HG02759 (cell line): Measurements from ENCODE around the gene RAB31.

Experiments
- ATAC-seq: cut with Tn5 transposase; IDR thresholded peaks from one replicate; pipeline ENCODE4 v1.9.1; 2021; ENCODE audit warnings: mild to moderate bottlenecking, moderate library complexity; ENCODE audit not compliant: unreplicated experiment

The RAB31 gene

GRCh38 chr18:9810299-9810698 is 102.2 kb downstream of the RAB31 start:
- ATAC-seq: no peak

GRCh38 chr18:9810994-9811705 is 103.0 kb downstream of the RAB31 start:
- no peak for ATAC-seq

DNA sequence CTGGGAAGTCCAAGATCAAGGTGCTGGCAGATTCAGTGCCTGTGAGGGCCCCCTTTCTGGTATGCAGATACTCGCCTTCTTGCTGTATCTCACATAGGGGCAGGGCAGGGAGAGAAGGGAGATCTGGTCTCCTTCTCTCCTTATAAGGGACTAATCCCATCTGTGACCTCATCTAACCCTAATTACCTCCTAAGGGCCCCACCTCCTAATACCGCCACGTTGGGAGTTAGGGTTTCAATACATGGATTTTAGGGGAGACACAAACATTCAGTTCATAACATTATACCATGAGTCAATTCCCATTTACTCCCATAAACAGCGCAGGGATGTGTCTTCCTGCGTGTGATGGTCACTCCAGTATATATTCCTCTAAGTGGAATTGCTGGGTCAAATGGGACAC is 103.9 kb downstream of the RAB31 start:
- no peak for ATAC-seq

GRCh38 chr18:9814431-9814830 is 106.3 kb downstream of the RAB31 start:
- ATAC-seq: no peak

DNA sequence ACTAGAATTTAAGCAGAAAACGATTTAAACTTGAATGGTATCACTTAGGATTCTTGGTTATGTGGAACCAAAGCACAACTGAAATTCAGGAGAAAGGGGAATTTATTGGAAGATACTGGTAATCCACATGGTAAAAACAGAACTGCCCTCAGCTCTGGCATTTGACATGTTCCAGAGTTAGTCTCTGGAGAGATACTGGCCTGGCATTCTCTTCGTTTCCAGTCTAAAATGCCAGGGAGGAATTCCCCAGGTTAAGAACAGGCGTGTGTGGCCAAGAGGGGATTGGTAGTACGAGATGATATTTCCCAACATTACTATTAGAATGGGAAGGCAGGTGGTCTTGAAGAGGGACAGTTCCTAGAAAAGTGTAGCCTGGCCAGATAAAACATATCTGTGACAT is 109.2 kb downstream of the RAB31 start:
- no peak for ATAC-seq

GRCh38 chr18:9817725-9818422 is 109.8 kb downstream of the RAB31 start:
- ATAC-seq: no peak

DNA sequence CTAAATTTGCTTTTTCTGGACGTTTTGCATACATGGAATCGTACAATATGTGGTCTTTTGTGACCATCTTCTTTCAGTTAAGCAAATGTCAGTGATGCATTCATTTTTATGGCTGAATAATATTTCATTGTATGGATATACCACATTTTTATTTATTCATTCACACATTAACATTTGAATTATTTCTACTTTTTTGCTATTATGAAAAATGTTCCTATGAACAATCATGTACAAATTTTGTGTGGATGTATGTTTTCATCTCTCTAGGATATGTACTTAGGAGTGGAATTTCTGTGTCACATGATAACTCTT is 110.3 kb downstream of the RAB31 start:
- ATAC-seq: no peak

- ATAC-seq: no peak
Measured at GRCh38 chr18:9820127-9820526, 112.0 kb downstream of the RAB31 start.

GRCh38 chr18:9820719-9821118 is 112.6 kb downstream of the RAB31 start:
- no peak for ATAC-seq

- ATAC-seq: no peak
Measured at GRCh38 chr18:9822587-9823185, 114.6 kb downstream of the RAB31 start.

DNA sequence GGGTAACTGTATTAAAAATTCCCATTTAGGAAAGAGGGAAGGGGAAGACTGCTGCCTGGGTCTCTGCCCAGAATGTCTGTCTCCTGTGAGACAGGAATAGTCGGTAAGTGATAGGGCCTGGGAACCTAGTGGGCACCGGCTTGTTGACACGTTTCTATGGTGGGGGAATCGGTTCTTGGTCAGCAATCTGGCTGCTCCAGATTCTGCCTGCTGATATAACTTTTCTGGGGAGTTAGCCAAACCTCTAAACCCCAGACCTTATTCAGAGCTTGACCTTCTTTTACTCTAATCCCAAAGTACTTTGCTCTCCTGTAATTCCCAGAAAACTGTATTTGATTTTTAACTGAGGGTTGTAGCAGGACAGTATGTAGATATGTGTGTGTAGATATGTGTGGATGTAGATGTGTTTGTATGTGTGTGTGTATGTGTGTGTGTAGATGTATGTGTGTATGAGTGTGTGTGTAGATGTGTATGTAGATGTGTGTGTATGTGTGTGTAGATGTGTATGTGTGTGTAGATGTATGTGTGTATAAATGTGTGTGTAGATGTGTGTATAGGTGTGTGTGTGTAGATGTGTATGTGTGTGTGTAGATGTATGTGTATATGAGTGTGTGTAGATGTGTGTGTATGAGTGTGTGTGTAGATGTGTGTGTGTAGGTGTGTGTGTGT is 115.8 kb downstream of the RAB31 start:
- no peak for ATAC-seq

DNA sequence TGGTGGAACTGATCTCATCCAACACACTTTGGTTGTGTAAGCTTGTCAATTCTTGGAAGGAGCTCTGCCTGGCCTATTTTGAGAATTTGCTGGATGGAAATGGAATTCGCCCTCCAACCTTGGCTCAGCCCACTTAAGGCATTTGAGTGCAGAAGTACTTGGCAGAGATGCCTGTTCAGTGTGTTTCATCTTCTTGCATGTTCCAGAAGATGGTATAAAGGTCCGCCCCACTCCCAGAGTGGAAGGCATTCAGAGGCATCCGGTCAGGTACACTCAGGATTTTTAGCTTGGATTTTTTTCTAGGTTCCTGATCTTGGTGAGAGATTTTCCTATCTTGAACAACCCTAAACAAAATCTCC is 116.4 kb downstream of the RAB31 start:
- no peak for ATAC-seq

DNA sequence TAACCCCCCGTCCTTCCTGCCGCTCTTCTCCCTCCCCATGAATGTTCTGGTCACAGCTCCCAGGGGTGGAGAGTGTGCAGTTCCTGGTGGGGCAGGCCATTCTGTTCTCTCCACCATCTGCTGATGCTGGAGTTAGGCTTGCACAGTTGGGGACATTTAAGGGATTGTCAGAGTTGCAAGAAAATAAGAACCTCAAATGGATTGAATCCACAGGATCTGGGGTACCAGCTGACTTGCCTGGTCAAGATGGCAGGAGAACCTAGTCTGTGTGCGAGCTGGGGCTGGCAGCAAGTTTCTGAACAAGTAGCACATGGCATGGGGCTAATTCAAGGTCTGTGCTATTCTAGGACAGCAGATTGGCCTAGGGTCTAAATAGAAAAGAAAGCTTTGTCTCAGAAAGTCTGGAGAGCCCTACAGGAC is 116.9 kb downstream of the RAB31 start:
- ATAC-seq: no peak

DNA sequence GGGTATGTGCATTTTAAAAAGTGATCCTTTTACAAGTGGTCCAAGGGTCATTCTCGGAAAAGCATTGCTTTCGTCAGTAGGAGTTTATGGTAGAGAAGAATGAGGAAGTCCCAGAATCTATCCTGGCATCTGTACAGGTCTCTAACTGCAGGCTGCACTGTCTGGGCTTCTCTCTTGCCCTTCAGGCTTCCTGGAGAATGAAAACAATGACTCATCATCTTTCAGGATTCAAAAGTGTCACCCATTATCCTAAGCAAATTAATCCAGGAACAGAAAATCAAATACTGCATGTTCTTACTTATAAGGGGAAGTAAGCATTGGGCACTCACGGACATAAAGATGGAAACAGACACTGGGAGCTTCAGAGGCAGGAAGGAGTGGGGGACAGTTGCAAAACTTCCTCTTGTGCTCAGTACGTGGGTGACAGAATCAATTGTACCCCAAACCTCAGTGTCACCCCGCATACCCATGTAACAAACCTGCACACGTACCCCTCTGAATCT is 117.5 kb downstream of the RAB31 start:
- ATAC-seq: no peak

- no peak for ATAC-seq
Measured at GRCh38 chr18:9826685-9827084, 118.6 kb downstream of the RAB31 start.

GRCh38 chr18:9827211-9827792 is 119.2 kb downstream of the RAB31 start:
- ATAC-seq: no peak

- no peak for ATAC-seq
Measured at GRCh38 chr18:9827793-9828505, 119.8 kb downstream of the RAB31 start.

GRCh38 chr18:9828506-9829396 is 120.7 kb downstream of the RAB31 start:
- no peak for ATAC-seq

DNA sequence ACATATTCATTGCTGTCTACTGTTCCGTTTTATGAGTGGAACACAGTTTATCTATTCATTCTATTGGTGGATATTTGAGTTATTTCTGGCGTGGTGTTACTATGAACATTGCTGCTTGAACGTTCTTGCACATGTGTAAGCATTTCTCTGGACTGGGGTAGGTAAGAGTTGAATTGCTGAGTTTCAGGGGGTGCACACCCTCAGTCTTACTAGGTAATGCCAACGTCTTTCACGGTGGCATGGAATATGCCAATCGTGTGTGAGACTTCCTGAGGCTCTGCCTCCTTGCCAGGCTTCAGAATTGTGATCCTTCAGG is 121.3 kb downstream of the RAB31 start:
- no peak for ATAC-seq
